Stimulated activated naive B cell treated with anti-CD40 and anti-IgM and Interleukin-4, amounts not matched to agents 10 μg/mL and 1 μg/mL and 100 μg/mL, for 72 hours (primary cell): ENCODE data around the gene NT5C2.
"Not testable (repeated sequence)": the region's sequence is repeated elsewhere in the genome, so short reads cannot be mapped to it uniquely, and the experiment has no call there.

Source experiments
- ATAC-seq, 2 donors: fragments of 150-1000 bp; cut with Tn5 transposase; replicated peaks; 2 replicates each; pipeline ENCODE4 v1.10.0; 2021; ENCODE audit warnings: moderate library complexity in 1 of 2
- DNase-seq: peaks from one replicate; pipeline ENCODE4 v3.0.0; 2021
- H3K27ac Mint-ChIP-seq: one replicate; pipeline ENCODE4 v1.8.0; 2022; ENCODE audit warnings: mild to moderate bottlenecking, mixed read lengths
- H3K27me3 Mint-ChIP-seq, 2 donors: one replicate each; pipeline ENCODE4 v1.8.0; 2022; ENCODE audit warnings: mixed read lengths in 2 of 2
- H3K36me3 Mint-ChIP-seq, 2 donors: one replicate each; pipeline ENCODE4 v1.8.0; 2022; ENCODE audit warnings: mixed read lengths in 2 of 2, mild to moderate bottlenecking in 1 of 2
- H3K4me1 Mint-ChIP-seq, 2 donors: one replicate each; pipeline ENCODE4 v1.8.0; 2022; ENCODE audit warnings: mixed read lengths in 2 of 2, mild to moderate bottlenecking in 1 of 2
- H3K4me3 Mint-ChIP-seq, 2 donors: one replicate each; pipeline ENCODE4 v1.8.0; 2022; ENCODE audit warnings: mild to moderate bottlenecking in 2 of 2, mixed read lengths in 2 of 2, moderate library complexity in 1 of 2
- H3K9me3 Mint-ChIP-seq, 2 donors: one replicate each; pipeline ENCODE4 v1.8.0; 2022; ENCODE audit warnings: mixed read lengths in 2 of 2, mild to moderate bottlenecking in 1 of 2

Gene NT5C2

GRCh38 chr10:103141950-103142349 lies 51.1 kb downstream of the NT5C2 start:
- DNase-seq (no peak), ATAC-seq (no peak)
- H3K27ac Mint-ChIP-seq = peak overlapping the region; percentile 15
- no peaks in the 10 kb centered on the region for H3K27me3 Mint-ChIP-seq
- H3K36me3 Mint-ChIP-seq = peaks cover 21 to 38% of the 10 kb centered on the region in 2 donors
- H3K9me3 Mint-ChIP-seq = no peaks in the 10 kb centered on the region
- H3K4me1 Mint-ChIP-seq = peaks cover 0 to 3% of the 10 kb centered on the region in 2 donors
- no peak overlapping the region for H3K4me3 Mint-ChIP-seq

DNA sequence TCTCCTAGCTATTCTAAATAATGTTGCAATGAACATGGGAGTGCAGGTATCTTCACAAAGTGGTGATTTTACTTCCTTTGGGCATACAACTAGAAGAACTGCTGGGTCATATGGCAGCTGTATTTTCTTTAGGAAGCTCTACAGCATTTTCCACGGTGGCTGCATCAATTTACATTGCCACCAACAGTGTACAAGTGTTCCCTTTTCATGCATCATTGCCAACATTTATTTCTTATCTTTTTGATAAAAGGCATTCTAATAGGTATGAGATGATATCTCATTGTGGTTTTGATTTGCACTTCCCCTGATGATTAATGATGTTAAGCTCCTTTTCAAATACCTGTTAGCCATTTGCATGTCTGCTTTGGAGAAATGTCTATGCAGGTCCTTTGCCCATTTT lies 52.6 kb downstream of the NT5C2 start:
- no peaks in the 10 kb centered on the region for H3K27me3 Mint-ChIP-seq
- no peak overlapping the region for H3K4me3 Mint-ChIP-seq
- H3K9me3 Mint-ChIP-seq = peaks cover 1 to 3% of the 10 kb centered on the region in 2 donors
- H3K27ac Mint-ChIP-seq = no peak overlapping the region
- H3K36me3 Mint-ChIP-seq = peaks cover 25 to 44% of the 10 kb centered on the region in 2 donors
- DNase-seq (no peak), ATAC-seq (no peak)
- peaks cover 1 to 3% of the 10 kb centered on the region in 2 donors for H3K4me1 Mint-ChIP-seq

- H3K4me3 Mint-ChIP-seq = no peak overlapping the region
- H3K27ac Mint-ChIP-seq = no peak overlapping the region
- H3K27me3 Mint-ChIP-seq = no peaks in the 10 kb centered on the region
- no peak for ATAC-seq
- H3K9me3 Mint-ChIP-seq = peaks cover 6% of the 10 kb centered on the region in 2 donors
- H3K36me3 Mint-ChIP-seq = peaks cover 30 to 51% of the 10 kb centered on the region in 2 donors
- DNase-seq = no peak
- peaks cover 8 to 9% of the 10 kb centered on the region in 2 donors for H3K4me1 Mint-ChIP-seq
These were observed 53.3 kb downstream of the NT5C2 start for GRCh38 chr10:103139803-103140202.

DNA sequence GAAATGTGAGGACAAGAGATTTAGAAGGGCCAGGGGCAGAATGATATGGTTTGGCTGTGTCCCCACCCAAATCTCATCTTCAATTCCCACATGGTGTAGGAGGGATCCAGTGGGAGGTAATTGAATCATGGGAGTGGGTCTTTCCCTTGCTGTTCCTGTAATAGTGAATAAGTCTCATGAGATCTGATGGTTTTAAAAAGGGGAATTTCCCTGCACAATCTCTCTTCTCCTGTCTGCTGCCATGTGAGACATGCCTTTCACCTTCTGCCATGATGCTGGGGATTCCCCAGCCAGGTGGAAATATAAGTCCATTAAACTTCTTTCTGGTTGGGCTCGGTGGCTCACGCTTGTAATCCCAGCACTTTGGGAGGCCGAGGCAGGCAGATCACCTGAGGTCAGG lies 57.9 kb downstream of the NT5C2 start:
- Mint-ChIP-seq H3K36me3 (peaks cover 49 to 74% of the 10 kb centered on the region in 2 donors), H3K4me1 (peaks cover 11 to 17% of the 10 kb centered on the region in 2 donors), H3K4me3 (peak overlapping the region in 1 of 2 donors; percentile 21), H3K27ac (peak overlapping the region; percentile 91)
- not testable (repeated sequence) for H3K9me3 Mint-ChIP-seq, H3K27me3 Mint-ChIP-seq
- ATAC-seq (peak; percentile 73 to 87), DNase-seq (peak; percentile 27)

- H3K27me3 Mint-ChIP-seq = no peaks in the 10 kb centered on the region
- H3K36me3 Mint-ChIP-seq = peaks cover 47 to 63% of the 10 kb centered on the region in 2 donors
- H3K4me1 Mint-ChIP-seq = peaks cover 17 to 27% of the 10 kb centered on the region in 2 donors
- DNase-seq (no peak), ATAC-seq (no peak)
- no peak overlapping the region for H3K4me3 Mint-ChIP-seq
- peaks cover 4 to 5% of the 10 kb centered on the region in 2 donors for H3K9me3 Mint-ChIP-seq
- H3K27ac Mint-ChIP-seq = no peak overlapping the region
These were observed 62.2 kb downstream of the NT5C2 start for GRCh38 chr10:103130910-103131309.

- H3K4me1 Mint-ChIP-seq = peaks cover 18 to 30% of the 10 kb centered on the region in 2 donors
- peaks cover 43 to 61% of the 10 kb centered on the region in 2 donors for H3K36me3 Mint-ChIP-seq
- not testable (repeated sequence) for H3K4me3 Mint-ChIP-seq, DNase-seq, H3K9me3 Mint-ChIP-seq, ATAC-seq, H3K27ac Mint-ChIP-seq, H3K27me3 Mint-ChIP-seq
These were observed 62.9 kb downstream of the NT5C2 start for GRCh38 chr10:103130180-103130579.

DNA sequence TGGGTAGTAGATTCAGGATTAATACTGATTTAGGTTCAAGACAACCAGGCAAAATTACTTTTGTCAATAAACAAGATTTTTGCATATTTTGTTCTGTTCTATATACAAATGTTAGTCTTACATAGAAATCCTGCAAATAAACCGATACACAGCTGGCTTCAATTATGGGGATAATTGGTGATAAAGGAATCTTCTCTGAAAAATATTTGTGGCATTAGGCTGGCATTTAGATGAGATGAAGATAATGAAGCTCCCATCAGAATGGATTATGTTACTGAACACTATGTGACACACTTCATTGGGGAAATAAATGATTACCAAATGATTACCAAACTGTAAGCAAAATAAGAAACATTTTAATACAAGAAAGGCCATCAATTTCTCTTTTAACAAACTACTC lies 65.8 kb downstream of the NT5C2 start:
- H3K4me1 Mint-ChIP-seq = peaks cover 15 to 28% of the 10 kb centered on the region in 2 donors
- no peaks in the 10 kb centered on the region for H3K9me3 Mint-ChIP-seq
- peaks cover 18 to 35% of the 10 kb centered on the region in 2 donors for H3K36me3 Mint-ChIP-seq
- H3K27me3 Mint-ChIP-seq = no peaks in the 10 kb centered on the region
- ATAC-seq = no peak
- no peak overlapping the region for H3K27ac Mint-ChIP-seq
- no peak overlapping the region for H3K4me3 Mint-ChIP-seq
- no peak for DNase-seq

DNA sequence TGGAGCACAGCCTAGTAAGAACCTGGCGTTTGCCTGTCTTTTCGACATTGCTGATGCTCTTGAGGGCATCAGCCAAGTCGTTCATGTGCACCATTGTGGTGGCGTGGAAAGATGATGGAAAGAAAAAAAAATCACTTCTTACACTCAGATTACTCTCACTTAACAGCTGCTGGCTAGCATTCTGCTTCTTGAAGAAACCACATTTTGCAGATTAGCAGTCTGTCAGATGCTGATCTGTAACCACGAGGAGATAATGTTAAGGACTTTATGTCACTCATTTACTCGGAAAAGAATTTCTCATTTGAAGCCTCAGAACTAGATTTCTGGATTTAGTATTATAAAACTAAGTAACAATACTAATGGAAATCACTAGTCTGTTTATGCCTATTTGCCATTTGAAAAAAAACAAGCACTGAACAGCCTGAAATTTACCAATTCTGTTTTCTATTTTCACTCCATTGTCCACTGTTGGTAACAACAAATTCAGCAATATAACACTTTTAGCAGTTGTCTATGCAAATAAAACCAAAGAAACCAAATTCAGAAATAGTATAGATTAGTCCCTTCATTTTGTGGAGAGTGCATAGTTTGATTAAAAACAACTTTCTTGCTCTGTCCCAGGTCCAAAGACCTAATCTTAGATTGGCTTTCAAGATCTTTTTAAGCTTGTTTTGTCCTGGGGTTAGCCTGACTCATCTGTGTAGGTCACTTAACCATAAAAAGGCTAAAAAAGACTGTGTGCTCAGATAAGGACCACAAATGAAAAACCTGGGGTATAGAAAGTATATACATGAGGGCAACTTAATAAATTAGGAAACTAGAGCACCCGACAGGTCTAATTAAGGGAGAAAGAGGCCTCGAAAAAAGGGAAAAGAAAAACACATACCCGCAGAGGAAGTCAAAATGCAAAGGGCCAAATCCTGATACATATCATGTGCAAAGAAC lies 67.5 kb downstream of the NT5C2 start:
- DNase-seq (no peak), ATAC-seq (peak; percentile 98)
- H3K27ac Mint-ChIP-seq = peak overlapping the region; percentile 59
- no peaks in the 10 kb centered on the region for H3K9me3 Mint-ChIP-seq
- H3K4me1 Mint-ChIP-seq = peaks cover 14 to 21% of the 10 kb centered on the region in 2 donors
- no peaks in the 10 kb centered on the region for H3K27me3 Mint-ChIP-seq
- peak overlapping the region; percentile 18 to 60 for H3K4me3 Mint-ChIP-seq
- peaks cover 5 to 18% of the 10 kb centered on the region in 2 donors for H3K36me3 Mint-ChIP-seq

DNA sequence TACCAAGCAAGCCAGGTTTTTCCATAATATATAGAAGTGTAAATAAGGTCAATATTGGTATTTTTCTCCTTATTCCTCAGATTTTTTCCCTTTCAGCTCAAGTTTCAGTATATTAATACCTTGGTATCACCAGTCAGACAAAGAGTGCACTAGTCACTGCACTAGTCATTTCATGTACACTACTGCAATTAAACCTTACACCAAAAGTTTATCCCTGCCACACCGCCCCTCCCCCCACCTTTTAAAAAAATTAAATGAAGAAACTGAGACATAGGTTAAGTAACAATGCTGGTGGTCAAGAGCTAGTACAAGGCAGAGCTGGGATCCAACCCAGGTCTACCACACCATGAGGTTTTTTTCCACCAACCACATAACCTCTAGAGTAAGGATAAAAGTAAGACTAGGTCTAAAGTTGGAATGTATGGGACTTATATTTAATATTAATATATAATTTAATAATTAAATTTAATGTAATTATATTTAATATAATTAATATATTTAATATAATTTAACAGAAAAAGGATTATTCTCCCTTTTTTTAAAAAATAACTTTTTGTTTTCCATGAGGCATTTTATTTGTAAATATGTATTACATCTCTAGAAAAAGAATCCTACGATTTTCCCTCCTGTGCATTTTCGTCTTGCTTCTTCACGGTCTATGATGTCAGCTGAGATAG lies 68.5 kb downstream of the NT5C2 start:
- Mint-ChIP-seq H3K27me3 (no peaks in the 10 kb centered on the region), H3K27ac (no peak overlapping the region)
- ATAC-seq = no peak

DNA sequence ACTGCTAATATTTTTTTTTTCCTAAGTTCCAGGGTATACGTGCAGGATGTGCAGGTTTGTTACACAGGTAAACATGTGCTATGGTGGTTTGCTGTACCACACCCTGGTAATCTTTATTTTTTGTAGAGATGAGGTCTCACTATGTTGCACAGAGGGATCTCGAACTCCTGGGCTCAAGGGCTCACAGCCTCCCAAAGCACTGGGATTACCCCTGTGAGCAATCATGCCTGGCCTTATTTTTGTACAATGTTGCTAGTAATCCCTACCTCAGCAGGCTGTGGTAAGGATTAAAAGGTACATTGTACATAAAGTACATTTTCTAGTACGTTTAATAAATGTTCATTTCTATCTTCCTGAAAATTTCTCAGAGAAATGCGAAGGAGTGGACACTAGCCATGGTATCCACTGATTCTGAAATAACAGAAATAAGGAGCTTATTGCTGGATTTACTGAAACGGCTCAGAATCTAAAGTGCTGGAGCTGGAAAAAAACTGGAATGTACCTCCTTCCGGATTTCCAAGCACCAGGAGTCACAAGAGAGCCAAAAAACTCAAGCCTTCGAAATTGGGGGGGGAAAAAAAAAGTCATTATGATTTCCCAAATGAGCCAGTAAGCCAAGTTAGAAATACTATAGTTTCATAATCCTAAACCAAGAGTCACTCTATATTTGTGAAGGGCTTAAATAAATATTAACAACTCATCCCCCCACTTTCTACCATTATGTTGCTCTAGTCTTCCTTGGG lies 69.6 kb downstream of the NT5C2 start:
- DNase-seq (no peak), ATAC-seq (no peak)
- Mint-ChIP-seq H3K36me3 (peaks cover 4 to 16% of the 10 kb centered on the region in 2 donors), H3K4me3 (no peak overlapping the region), H3K9me3 (no peaks in the 10 kb centered on the region), H3K27ac (no peak overlapping the region), H3K4me1 (peaks cover 15 to 21% of the 10 kb centered on the region in 2 donors), H3K27me3 (no peaks in the 10 kb centered on the region)

More for the DNA sequence above, 68.5 kb downstream of the NT5C2 start:
- Mint-ChIP-seq H3K36me3 (peaks cover 4 to 16% of the 10 kb centered on the region in 2 donors), H3K4me3 (no peak overlapping the region), H3K9me3 (no peaks in the 10 kb centered on the region), H3K4me1 (peaks cover 15 to 21% of the 10 kb centered on the region in 2 donors)
- no peak for DNase-seq

DNA sequence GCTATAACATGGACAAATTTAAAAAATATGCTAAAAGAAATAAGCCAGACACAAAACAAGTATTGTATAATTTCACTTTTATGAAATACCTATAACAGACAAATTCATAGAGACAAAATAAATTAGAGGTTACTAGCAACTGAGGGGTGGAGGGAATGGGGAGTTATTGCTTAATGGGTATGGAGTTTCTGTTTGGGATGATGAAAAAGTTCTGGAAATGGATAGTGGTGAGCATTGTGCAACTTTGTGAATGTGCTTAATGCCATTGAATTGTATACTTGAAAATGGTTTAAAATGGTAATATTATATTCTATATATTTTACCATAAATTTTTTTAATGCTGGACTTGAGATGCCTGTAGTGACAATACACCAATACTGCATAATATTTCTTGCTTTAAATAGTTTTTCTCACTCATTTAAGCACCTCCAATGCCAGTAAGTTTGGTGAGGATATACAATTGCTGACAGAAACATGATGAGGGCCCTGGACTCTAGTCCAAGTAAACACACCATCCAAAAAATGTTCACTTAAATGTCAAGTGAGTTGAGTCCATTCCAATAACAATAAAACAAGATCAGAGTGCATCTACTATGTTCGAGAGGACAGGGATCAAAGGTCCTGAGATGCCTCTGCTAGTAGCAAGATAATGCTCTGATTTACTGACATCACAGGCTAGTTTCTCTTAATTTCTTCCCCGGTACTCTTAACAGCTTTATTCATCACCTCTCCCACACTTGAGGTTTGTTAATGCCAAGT lies 71.9 kb downstream of the NT5C2 start:
- Mint-ChIP-seq H3K4me3 (no peak overlapping the region), H3K27ac (no peak overlapping the region), H3K4me1 (peaks cover 10 to 13% of the 10 kb centered on the region in 2 donors), H3K36me3 (peaks cover 5 to 9% of the 10 kb centered on the region in 2 donors), H3K9me3 (no peaks in the 10 kb centered on the region), H3K27me3 (no peaks in the 10 kb centered on the region)
- DNase-seq = no peak
- ATAC-seq = no peak

DNA sequence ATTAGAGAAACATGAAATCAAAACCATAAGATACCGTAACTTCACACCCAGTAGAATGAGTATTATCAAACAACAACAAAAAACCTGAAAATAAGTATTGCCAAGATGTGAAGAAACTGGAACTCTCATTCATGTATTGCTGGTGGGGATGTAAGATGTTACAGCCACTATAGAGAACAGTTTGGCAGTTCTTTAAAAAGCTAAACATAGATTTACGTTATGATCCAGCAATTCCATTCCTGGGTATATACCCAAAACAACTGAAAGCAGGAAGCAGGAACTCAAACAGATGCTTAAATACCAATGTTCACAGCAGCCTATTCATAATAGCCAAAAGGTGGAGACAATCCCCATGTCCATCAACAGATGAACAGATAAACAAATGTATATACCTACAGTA lies 72.5 kb downstream of the NT5C2 start:
- no peak overlapping the region for H3K27ac Mint-ChIP-seq
- no peak overlapping the region for H3K4me3 Mint-ChIP-seq

GRCh38 chr10:103117247-103117646 lies 75.8 kb downstream of the NT5C2 start:
- H3K9me3 Mint-ChIP-seq = no peaks in the 10 kb centered on the region
- peaks cover 2 to 6% of the 10 kb centered on the region in 2 donors for H3K4me1 Mint-ChIP-seq
- H3K36me3 Mint-ChIP-seq = peaks cover 0 to 3% of the 10 kb centered on the region in 2 donors
- no peak for ATAC-seq
- H3K27ac Mint-ChIP-seq = no peak overlapping the region
- H3K27me3 Mint-ChIP-seq = no peaks in the 10 kb centered on the region
- no peak overlapping the region for H3K4me3 Mint-ChIP-seq
- DNase-seq = no peak

More for the DNA sequence above, 72.5 kb downstream of the NT5C2 start:
- no peak for DNase-seq
- no peaks in the 10 kb centered on the region for H3K27me3 Mint-ChIP-seq
- no peak for ATAC-seq
- H3K4me1 Mint-ChIP-seq = peaks cover 5 to 7% of the 10 kb centered on the region in 2 donors
- peaks cover 3 to 4% of the 10 kb centered on the region in 2 donors for H3K36me3 Mint-ChIP-seq
- no peaks in the 10 kb centered on the region for H3K9me3 Mint-ChIP-seq
